ENCODE data around the gene ANXA8L1.
"Not testable (repeated sequence)": the region's sequence is repeated elsewhere in the genome, so short reads cannot be mapped to it uniquely, and the experiment has no call there.

ANXA8L1 gene, protein sequence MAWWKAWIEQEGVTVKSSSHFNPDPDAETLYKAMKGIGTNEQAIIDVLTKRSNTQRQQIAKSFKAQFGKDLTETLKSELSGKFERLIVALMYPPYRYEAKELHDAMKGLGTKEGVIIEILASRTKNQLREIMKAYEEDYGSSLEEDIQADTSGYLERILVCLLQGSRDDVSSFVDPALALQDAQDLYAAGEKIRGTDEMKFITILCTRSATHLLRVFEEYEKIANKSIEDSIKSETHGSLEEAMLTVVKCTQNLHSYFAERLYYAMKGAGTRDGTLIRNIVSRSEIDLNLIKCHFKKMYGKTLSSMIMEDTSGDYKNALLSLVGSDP

DNA sequence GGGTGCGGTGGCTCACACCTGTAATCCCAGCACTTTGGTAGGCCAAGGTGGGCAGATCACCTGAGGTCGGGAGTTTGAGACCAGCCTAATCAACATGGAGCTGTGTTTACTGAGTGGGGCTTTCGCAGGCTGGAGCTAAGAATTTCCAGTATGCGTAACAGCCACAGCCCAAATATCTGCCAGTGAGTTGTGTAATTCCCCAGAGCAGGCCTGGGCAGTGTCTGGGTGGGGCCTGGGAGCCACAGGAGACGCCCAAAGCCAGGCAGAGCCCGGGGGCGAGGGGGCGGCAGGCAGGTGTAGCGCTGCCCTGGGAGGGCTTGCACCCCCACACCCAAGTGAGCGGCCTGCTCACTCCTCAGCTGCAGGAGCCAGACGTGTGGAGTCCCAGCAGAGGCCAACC is at the start of gene ANXA8L1:
Gene ANXA8L1 (plus strand): TSS at position 371 of the 400 bp plus-strand sequence. CDS start 76 bp downstream, outside the sequence.
- DNase-seq (ENCODE audit: low spot score) = not testable (repeated sequence)

DNA sequence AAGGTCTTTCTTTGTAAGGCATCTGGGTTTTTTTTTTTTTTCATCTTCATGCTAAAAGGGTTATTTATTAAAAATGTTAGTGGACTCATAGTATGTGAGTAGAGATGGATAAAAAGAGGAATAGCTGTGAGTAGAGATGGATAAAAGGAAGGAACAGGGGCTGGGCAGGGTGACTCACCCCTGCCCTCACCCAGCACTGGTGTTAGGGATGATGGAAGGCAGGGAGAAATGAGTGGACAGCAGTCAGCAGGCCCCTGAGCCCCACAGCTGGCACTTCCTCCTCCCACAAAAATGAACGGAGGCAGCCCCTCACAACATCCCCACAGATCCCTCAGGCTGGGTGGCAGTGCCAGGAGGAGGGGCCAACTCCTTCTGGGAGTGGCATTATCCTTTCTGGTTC is 49.5 kb upstream of the ANXA8L1 start:
- no peak for DNase-seq (ENCODE audit: low spot score)

DNA sequence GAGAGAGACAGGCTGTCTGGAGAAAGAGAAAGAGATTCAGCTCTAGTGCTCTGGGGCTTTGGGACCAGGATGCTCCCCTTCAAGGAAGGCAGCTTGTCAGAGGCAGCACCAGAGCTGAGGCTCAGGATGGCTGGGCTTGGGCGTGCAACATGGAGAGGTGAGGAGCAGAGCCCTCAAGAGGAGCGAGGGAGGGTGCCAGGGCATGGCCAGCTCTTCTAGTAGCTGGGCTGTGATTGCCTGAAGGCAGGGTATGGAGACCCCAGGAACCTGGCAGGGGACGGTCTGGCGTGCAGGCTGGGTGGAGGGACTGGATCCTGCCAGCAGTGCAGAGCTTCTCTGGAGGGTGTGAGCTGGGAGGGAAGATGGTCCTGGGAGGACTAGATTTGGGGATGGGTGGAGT is 48.6 kb upstream of the ANXA8L1 start:
- no peak for DNase-seq (ENCODE audit: low spot score)

DNA sequence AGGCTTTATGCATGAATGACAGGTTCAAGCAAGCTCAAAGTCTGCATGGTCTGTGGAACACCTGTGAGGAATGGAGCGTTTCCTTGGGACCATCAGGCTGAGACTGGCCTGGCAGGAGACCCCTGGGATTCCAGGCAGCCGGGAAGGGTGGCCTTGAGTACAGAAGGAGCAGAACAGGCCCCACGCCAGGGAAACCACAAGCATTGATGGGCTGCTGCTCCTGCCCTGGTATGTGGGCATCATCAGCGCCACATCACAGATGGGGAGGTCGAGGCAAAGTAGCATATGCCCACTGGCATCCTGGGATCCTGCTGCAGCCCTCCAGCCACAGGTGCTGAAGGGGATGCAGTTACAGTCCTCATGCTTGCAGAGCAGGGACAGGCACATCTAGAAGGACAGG is 47.9 kb upstream of the ANXA8L1 start:
- no peak for DNase-seq (ENCODE audit: low spot score)

DNA sequence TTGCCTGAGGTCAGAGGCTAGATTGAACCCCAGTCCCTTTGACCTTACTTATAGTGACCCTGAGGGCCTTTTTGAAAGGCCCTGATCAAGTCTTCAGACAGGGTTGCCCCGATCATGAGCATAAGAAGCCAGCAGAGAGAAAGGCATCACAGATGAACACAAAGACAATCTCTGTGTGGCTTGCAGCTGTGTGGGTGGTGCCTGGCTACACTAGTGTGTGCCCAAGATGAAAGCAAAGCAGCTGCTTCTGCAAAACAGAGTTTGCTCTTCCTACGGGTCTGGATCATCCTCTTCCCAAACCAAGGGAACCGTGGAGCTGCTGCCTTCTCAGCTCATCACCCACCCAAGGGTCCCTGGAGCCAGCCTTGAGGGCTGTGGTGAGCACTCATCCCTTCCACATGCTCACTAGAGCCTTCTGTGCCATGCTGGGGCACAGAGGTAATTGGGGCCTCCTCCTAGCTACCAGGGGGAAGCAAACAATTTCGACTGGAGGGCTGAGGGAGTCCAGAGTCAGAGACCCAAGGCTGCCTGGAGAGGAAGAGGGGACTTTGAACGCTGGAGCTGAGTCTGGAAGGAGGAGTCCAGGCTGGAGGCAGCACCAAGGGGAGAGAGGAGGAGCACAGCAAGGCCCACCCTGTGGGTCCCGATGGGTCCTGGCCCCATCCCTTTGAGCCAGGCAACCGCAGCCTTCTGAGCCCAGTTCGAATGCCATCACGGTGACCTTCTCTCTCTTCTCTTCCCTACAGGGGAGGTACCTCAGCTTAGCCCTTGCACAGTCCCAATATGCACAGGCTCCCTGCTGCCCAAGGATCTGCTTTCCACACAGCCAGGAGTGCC is 46.5 kb upstream of the ANXA8L1 start:
- no peak for DNase-seq (ENCODE audit: low spot score)

DNA sequence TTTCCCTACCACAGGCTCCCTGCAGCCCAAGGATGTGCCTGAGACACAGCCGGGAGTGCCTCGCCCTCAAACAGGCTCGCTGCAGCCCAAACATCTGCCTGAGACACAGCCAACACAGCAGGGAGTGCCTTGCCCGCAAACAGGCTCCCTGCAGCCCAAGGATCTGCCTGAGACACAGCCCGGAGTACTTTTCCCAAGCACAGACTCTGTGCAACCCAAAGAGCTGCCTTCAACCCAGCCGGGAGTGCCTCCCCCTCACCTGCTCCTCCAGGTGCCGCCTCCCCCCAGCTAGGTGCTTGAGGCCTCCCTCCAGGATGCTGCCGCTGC is 45.9 kb upstream of the ANXA8L1 start:
- no peak for DNase-seq (ENCODE audit: low spot score)

DNA sequence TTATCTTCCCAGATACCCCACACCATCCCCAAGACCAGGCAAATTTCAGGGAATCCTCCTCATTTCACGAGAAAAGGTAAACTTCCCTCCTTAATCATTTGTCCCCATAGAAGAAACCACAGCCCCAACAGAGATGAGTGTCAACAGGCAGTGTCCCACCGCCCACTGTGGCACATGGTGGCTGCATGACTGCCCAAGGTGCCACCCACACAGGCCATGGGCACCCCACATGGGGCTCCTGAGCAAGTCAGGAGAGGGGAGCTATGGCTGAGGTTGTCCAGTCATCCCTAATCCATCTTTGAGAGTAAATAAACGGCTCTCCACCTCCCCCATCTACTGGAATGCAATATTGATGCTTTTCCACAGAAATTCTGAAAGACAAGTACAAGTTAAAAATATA is 44.7 kb upstream of the ANXA8L1 start:
- no peak for DNase-seq (ENCODE audit: low spot score)

DNA sequence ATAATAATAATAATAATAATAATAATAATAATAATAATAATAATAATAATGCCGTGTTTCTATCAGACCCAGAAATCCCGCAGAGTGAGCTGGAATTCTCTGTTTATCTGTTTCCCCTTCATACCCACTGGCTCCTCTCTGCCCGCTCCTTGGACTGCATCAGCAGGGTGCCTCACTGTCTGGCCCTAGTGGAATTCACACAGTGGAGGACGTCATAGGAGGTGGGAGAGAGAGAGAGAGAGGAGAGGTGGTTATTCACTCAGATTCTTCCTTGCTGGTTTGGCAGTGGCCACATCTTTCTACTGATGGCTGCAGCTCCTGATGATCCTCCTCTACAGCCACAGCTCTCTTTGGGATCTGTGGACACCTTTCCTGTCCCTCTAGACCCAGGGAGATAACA is 10.1 kb upstream of the ANXA8L1 start:
- not testable (repeated sequence) for DNase-seq (ENCODE audit: low spot score)

DNA sequence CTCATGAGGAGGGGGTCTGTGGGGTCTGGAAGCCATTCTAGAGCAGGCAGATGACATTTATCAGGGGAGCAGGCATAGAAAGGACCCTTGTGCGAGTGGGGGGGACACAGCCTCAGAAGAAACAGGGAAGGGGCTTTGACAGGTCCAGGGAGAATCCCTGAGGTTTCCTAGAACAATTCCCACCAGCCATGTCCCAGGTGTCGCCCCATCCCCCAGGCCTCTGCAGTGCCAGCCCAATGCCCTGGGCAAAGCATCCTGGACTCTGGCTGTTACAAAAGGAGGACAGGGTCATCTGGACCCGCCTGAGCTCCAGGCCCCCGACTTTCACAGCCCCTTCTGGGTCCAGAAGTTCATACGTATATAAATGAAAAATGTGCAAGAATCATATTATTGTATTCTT is 8.4 kb upstream of the ANXA8L1 start:
- not testable (repeated sequence) for DNase-seq (ENCODE audit: low spot score)

DNA sequence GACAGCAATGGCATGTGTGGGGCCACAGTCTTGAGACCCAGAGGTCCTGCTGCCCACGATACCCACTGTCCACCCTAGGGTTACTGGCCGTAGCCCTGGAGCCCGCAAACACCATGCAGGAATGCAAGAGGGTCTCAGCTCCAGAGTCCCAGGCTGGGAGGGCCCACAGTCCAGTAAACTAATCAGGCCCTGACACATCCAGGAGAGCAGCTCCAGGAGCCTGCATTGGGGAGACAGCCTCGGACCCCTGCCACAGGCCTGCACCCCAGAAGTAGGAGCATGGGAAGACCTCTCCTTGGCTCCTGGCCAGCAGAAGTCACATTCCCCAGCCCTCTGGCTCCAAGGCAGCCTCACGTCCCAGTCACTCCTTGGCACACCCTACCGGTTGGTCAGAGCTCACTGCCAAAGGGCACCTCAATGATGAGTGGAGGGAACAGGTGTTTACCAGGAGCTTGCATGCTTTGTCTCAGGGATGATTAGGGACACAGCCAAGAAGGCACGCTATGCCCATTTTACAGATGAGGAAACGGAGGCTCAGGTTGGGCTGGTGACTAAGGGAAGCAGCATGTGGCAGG is 7.8 kb upstream of the ANXA8L1 start:
- not testable (repeated sequence) for DNase-seq (ENCODE audit: low spot score)

DNA sequence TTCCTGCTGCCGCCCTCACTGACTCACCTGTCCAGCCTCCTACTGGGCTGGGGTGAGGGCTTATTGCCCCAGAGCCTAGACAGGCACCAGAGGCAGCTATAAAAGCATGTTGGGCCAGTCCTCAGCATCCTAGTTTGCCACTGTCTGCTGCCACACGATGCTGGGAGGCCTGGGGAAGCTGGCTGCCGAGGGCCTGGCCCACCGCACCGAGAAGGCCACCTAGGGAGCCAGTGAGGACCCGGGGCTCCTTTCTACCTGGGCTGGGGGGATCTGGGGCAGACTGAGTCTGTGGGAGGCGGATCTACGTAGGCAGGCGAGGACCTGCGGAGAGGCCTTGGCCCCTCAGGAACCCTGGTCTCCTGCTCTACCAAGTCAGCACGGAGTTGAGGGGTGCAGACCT is 6.6 kb upstream of the ANXA8L1 start:
- not testable (repeated sequence) for DNase-seq (ENCODE audit: low spot score)

DNA sequence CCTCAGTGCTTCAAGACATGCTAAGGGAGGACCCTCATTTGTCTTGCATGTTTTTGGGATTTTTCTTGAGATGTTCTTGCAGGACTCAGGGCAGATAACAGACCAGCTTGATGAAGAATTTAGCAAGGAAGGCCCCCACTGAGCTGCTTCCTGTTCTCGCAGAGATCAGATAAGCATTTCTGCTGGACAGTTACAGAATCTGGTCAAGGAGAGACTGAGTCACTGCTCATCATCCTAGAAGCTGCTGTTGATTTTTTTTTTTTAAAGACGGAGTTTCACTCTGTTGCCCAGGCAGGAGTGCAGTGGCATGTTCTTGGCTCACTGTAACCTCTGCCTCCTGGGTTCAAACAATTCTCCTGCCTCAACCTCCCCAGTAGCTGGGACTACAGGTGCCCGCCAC is 1.2 kb upstream of the ANXA8L1 start:
- DNase-seq (ENCODE audit: low spot score) = not testable (repeated sequence)

DNA sequence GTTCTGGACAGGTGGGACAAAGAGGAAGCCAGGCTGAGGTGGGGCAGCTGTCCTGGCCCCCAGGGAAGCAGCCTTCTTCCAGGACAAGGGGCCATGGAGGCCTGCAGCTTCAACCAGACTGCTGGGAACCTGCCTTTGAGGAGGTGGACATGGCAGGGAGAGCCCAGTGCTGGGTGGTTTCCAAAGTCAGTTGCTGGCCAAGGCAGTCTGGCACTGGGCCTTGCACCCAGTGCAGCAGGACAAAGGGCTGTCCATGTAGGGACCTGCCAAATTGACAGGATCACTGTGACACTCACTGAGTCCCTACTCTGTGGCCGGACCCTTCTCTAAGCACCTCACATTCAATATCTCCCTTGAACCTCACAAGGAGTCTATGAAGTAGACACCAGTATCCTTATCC is 1.4 kb downstream of the ANXA8L1 start:
- not testable (repeated sequence) for DNase-seq (ENCODE audit: low spot score)

DNA sequence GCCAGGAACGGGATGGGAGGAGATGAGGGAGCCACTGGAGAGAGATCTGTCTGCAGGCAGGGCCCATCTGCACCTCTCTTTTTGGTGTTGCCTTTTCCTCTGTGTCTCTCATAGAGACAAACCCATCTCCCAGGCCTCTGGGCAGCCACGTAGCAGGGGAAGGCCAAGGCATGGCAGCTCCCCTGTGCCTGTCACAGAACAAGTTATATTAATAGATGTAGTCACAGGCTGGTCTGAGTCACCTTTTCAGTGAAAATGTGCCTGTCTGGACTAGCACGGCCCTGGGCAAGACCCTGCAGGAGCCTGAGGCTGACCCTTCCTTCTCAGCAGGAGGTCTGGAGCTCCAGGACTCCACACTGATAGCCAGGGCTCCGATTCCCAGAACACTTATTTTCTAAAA is 2.1 kb downstream of the ANXA8L1 start:
- not testable (repeated sequence) for DNase-seq (ENCODE audit: low spot score)

DNA sequence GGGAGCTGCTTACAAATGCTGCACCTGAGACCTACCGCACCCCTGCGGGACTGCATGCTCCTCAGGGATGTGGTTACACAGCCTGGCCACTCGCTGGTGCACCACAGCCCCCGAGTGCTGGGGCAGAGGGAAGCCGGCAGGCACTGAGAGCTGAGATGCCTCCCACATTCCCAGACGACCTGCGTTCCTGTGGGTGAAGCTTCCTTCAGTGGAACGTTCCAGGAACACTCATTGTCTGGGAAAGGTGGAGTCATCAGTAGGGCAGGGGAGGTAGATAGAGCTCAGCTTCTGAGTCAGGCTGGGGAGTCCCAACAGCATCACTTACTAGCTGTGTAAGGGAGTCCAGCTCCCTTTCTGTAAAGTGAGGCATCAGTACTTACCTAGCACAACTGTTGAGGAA is 2.5 kb downstream of the ANXA8L1 start:
- DNase-seq (ENCODE audit: low spot score) = not testable (repeated sequence)

DNA sequence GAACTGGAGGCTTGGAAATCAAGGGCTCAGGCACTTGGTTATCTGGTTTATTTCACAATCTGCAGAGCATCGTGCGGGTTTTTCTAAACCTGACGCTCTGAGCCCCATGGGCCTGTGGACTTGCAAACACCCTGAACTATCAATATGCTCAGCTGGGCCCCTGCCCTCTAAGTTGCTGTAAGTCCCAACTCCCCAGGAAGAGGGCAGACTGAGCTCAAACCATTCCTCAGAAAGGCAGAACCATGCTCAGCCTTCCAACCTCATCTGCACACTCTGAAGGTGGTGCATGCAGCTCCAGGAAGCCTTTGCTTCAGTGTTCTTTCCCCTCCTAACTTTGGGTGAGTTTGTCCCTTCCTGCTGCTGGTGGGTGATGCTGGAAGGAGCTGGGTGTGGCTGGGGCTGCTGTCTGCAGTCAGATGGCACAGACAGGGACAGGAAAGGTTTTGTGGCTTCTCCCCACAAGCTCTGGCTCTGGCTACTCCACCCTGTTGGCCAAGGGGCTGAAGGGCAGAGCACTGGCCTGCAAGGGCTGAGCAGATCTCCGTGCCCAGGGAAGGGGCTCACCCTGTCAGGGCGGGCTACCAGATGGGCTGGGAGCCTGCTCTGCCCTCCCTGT is 3.8 kb downstream of the ANXA8L1 start:
- not testable (repeated sequence) for DNase-seq (ENCODE audit: low spot score)

DNA sequence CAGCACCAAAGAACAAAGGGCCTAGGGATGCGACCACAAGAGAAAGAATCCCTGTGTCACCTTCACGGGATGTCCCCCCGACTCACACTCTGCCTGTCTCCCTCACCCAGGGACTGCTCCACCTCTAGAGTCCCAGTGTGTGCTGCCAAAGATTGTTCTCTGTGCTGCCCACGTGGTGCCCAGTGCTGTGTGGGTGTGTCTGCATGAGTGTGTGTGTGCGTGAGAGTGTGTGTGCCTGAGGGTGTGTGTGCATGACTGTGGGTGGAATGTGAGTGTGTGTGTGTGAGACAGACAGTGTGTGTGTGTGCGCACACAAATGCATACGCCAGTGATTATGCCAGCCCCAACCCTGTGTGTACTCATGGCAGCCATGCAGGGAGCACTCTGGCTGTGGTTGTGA is 10.3 kb downstream of the ANXA8L1 start:
- not testable (repeated sequence) for DNase-seq (ENCODE audit: low spot score)

DNA sequence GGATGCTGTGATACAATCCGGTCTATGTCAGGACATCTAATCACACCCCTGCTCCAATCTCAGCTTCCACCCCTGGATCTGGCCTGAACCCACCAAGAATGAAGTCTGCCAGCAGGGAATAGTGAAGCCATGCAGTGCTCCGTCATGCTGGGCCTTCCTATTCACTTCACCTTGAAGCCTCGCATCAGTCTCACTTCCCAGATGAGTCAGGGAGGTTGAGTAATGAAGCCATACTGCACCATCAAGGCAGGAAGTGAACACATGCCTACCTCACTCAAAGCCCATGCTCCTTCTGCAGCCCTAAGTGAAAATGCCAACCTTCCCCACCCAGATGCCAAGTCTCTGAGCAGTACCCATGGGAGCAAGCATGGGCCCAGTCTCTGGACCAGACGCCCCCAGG is 11.1 kb downstream of the ANXA8L1 start:
- DNase-seq (ENCODE audit: low spot score) = not testable (repeated sequence)

DNA sequence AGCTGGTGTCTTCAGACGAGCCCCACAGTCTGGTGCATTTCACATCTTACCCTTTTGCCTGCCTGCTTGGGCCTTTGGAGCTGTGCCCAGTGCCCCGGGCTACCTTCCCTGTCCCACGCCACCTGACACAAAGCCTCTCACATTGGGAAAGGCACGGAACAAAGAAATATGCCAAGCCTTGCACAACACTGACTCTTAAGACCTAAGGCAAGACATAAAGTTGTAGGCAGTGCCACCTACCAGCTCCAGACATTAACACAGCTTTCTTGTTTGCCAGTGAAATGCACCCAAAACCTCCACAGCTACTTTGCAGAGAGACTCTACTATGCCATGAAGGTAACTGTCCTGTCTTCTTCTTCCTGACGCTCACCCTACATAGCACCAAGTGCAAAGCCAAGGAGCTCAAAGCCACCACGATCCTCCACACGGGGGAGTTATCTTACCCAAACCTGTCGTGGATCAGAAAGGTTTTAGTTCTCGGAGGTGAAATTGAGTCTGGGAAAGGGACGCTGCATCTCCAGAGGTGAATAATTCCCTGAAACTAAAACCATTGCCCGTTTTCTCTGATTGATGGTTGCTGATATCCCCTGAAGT is 11.8 kb downstream of the ANXA8L1 start:
- DNase-seq (ENCODE audit: low spot score) = not testable (repeated sequence)

DNA sequence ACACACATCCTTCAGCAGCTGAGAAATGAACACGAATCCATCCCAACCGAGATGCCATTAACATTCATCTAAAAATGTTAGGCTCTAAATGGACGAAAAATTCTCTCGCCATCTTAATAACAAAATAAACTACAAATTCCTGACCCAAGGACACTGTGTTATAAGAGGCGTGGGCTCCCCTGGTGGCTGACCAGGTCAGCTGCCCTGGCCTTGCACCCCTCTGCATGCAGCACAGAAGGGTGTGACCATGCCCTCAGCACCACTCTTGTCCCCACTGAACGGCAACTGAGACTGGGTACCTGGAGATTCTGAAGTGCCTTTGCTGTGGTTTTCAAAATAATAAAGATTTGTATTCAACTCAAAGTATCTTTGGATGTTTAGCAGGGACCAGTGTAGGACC is 15.8 kb downstream of the ANXA8L1 start:
- DNase-seq (ENCODE audit: low spot score) = not testable (repeated sequence)

DNA sequence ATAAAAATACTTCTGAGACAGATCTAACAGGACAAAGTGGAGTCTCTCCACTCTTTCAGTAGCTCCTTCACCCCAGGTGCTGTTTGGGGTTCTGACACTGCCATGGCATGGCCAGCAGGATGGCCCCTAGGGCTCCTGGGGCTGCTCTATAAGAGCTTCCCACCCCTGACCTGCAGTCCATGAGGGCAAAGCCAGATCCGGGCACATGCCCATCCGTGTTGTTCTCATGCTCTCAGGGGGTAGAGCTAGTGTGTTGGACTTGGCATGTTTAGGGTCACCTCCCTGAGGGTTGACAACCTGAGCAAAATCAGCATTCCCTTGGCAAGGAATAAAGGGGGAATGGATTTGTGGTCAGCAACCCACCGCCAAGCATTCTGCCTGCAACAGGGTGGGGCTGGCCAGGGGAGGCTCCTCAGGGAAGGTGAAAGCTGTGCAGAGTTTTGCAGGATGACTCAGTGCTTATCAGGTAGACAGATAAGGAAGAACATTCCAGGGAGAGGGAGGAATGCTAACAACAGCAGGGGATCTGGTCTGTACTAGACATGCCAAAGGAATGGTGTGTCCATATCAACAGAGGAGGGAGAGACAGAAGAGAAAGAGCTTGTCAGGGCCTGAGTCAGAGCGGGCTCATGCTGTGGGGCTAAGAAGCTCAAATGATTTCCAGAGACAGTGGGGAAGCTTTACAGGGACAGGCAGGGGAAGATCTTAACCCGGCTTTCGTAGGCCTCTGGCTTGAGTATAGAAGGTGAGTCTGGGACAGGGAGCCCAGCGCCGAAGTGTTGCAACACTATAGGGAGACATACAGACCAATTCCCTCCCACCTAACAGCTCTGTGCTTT is 21.1 kb downstream of the ANXA8L1 start:
- peak; percentile 18 for DNase-seq (ENCODE audit: low spot score)
